Muscle layer of duodenum (tissue), 2 donors: ENCODE data around the gene SHROOM3.

ENCODE experiments used
- H3K27ac ChIP-seq: one replicate; pipeline ENCODE4 v1.7.0; 2013; ENCODE audit warnings: mild to moderate bottlenecking, low read length
- H3K27me3 ChIP-seq: one replicate; pipeline ENCODE4 v1.7.0; 2013; ENCODE audit warnings: low read depth, mild to moderate bottlenecking, control low read depth, low read length
- H3K36me3 ChIP-seq, 2 donors: one replicate each; pipeline ENCODE4 v1.7.0; 2013; ENCODE audit warnings: low read length in 2 of 2, control low read depth in 1 of 2, mild to moderate bottlenecking in 1 of 2; ENCODE audit not compliant: insufficient read depth in 2 of 2, control insufficient read depth in 1 of 2
- H3K4me1 ChIP-seq, 2 donors: one replicate each; pipeline ENCODE4 v1.7.0; 2013; ENCODE audit warnings: low read length in 2 of 2, mild to moderate bottlenecking in 2 of 2, control low read depth in 1 of 2, moderate library complexity in 1 of 2; ENCODE audit not compliant: insufficient read depth in 2 of 2, control insufficient read depth in 1 of 2
- H3K4me3 ChIP-seq, 2 donors: one replicate each; pipeline ENCODE4 v1.7.0; 2013; ENCODE audit warnings: low read length in 2 of 2, low read depth in 1 of 2, mild to moderate bottlenecking in 1 of 2
- H3K9me3 ChIP-seq, 2 donors: one replicate each; pipeline ENCODE4 v1.7.0; 2013; ENCODE audit warnings: low read length in 2 of 2, control low read depth in 1 of 2, mild to moderate bottlenecking in 1 of 2; ENCODE audit not compliant: control insufficient read depth in 1 of 2
- donor health status: healthy.

Gene SHROOM3

DNA sequence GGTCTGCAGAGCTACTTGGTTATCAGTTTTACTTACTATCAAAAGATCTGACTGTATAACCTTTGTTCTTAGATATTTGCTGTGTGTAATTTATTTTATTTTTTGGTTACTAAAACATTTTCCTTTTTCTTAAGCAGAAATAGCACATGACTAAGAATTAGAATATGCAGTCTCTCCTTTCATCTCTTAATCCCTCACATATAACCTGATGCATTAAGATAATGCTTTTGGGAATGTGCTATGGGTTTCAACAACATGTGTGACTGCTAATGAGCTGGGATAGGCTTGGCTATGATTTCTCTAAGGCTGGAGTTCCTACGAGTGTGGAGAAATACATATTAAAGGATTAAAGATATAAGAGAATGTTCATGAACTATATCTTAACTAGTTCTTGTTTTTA is 41.5 kb downstream of the SHROOM3 start:
- Histone ChIP-seq H3K4me3 (no peak overlapping the region), H3K27me3 (no peaks in the 10 kb centered on the region)

DNA sequence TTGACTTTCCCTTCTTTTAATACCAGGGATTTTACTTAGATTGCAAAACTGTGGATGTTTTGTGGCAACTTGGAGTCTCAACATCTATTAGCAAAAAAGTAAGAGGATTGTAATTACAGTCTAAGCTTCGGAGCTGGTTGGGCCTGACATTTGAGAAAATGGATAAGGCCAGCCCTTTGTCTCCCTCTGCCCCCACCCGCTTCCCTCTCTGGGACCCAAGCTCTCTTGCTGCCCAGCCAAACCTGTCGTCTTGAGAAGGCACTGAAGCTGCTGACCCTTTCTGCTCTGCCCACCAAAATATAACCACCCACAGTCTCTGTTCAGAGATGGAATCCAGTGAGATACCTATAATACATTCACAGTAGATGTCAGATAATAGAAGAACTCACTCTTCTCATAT is 49.6 kb downstream of the SHROOM3 start:
- H3K36me3 ChIP-seq: no peaks in the 10 kb centered on the region
- no peaks in the 10 kb centered on the region for H3K27me3 ChIP-seq
- no peaks in the 10 kb centered on the region for H3K4me1 ChIP-seq
- H3K27ac ChIP-seq: no peak overlapping the region
- H3K9me3 ChIP-seq: peaks cover 0 to 2% of the 10 kb centered on the region in 2 donors
- no peak overlapping the region for H3K4me3 ChIP-seq

More for the DNA sequence above, 41.5 kb downstream of the SHROOM3 start:
- Histone ChIP-seq H3K9me3 (no peaks in the 10 kb centered on the region), H3K4me1 (no peaks in the 10 kb centered on the region), H3K27ac (no peak overlapping the region), H3K36me3 (no peaks in the 10 kb centered on the region)

DNA sequence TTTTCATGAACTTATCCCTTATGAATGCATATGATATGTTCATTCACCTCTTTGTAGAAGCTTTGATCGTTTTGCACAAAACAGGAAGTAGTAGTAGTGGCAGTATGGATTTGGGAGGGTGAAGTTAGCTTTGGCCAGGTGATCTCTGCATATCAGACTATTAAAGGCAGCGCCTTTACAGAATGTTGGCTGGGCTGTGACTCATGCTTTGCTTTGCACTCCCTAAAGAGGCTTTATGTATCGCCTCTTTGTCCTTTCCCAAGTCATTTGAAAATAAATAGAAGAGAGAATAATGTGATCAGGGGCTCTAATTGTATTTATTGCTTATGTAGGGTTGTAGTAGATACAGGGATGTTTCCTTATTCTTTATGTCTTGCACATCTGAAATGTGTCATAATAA is 50.4 kb downstream of the SHROOM3 start:
- H3K27ac ChIP-seq: no peak overlapping the region
- H3K4me3 ChIP-seq: no peak overlapping the region
- H3K9me3 ChIP-seq: peaks cover 0 to 2% of the 10 kb centered on the region in 2 donors
- H3K27me3 ChIP-seq: no peaks in the 10 kb centered on the region
- H3K4me1 ChIP-seq: no peaks in the 10 kb centered on the region
- no peaks in the 10 kb centered on the region for H3K36me3 ChIP-seq

- H3K27me3 ChIP-seq: no peaks in the 10 kb centered on the region
- H3K4me3 ChIP-seq: no peak overlapping the region
- H3K27ac ChIP-seq: no peak overlapping the region
- no peaks in the 10 kb centered on the region for H3K36me3 ChIP-seq
- H3K9me3 ChIP-seq: peaks cover 0 to 2% of the 10 kb centered on the region in 2 donors
- H3K4me1 ChIP-seq: no peaks in the 10 kb centered on the region
These were observed 51.7 kb downstream of the SHROOM3 start for GRCh38 chr4:76486588-76487276.

DNA sequence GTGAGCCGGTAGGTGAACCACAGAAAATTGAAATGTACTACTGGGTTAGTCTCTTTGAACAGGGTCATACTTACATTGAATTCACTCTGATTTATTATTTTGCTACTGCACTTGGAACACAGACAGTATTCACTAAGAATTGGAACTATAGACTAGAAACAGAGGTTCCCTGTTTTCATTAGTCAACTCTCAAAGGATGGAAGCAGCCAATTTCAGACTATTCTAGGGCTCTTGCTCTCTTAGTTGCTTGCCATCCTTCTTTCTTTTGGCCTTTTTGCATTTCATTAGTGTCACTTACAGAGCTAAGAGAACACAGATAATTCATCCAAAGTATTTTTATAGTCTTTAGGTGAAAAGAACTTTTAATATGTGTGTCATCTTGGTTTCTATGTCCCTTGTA is 52.6 kb downstream of the SHROOM3 start:
- no peaks in the 10 kb centered on the region for H3K9me3 ChIP-seq
- no peaks in the 10 kb centered on the region for H3K36me3 ChIP-seq
- H3K27me3 ChIP-seq: no peaks in the 10 kb centered on the region
- H3K4me1 ChIP-seq: no peaks in the 10 kb centered on the region
- no peak overlapping the region for H3K4me3 ChIP-seq
- no peak overlapping the region for H3K27ac ChIP-seq

DNA sequence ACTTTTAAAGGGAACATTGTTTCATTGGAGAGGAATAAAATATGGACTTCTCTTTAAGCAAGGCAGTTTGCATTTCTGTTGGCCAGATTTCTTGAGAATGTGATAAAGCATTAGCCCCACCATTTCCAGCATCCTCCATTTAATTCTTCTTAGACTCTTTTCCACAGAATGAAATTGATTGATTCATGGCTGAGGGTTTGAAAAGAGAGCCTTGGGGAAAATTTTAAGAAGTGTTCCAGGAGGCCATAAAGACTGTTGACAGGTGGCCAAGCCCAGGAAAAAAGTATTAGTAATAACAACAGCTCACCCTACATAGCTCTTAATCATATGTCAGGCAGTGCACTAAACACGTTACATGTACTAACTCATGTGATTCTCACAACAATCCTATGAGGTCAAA is 53.4 kb downstream of the SHROOM3 start:
- no peaks in the 10 kb centered on the region for H3K4me1 ChIP-seq
- H3K27ac ChIP-seq: no peak overlapping the region
- no peaks in the 10 kb centered on the region for H3K27me3 ChIP-seq
- H3K36me3 ChIP-seq: no peaks in the 10 kb centered on the region
- no peak overlapping the region for H3K4me3 ChIP-seq
- no peaks in the 10 kb centered on the region for H3K9me3 ChIP-seq

DNA sequence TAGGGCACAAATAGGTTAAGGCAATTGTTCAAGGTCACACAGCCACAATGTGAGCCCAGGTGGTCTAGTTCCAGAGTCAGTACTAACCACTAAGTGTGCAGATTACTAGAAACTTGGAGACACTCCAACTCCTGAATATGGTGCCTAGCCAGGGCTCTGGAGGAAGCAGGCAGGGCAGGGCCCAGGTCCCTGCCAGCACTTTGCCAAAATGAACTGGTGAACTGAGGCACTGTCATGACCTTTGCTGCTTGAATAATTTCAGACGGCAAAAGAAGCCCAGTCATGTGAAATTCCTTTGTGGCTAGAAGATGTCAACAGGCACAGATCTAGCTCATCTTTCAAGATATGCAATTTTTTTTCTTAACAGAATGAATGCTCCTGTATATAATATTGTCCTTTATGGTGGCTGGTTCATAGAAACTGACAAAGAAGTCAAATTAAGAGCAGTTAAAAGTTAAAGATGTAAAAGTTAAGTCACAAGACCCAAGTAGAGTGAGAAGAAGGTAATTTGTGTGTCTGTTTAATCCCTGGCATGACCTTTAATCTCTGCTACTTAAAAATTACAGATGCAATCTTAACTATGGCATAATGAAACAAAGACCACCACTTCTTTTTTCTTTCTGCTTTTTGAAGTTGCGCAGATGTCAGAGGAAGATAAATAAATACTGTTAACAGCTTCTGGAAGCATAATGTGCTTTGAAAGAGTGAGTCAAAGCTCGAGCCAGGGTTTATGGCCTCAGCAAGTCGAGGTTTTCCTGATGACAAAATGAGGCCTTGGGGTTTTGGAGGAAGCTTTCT is 54.1 kb downstream of the SHROOM3 start:
- Histone ChIP-seq H3K4me3 (no peak overlapping the region), H3K4me1 (no peaks in the 10 kb centered on the region), H3K9me3 (no peaks in the 10 kb centered on the region), H3K27ac (no peak overlapping the region), H3K27me3 (no peaks in the 10 kb centered on the region), H3K36me3 (no peaks in the 10 kb centered on the region)

- no peaks in the 10 kb centered on the region for H3K27me3 ChIP-seq
- H3K9me3 ChIP-seq: no peaks in the 10 kb centered on the region
- H3K36me3 ChIP-seq: no peaks in the 10 kb centered on the region
- H3K4me3 ChIP-seq: no peak overlapping the region
- H3K4me1 ChIP-seq: no peaks in the 10 kb centered on the region
- no peak overlapping the region for H3K27ac ChIP-seq
These were observed 54.7 kb downstream of the SHROOM3 start for GRCh38 chr4:76489686-76490161.

- Histone ChIP-seq H3K4me1 (no peaks in the 10 kb centered on the region), H3K36me3 (no peaks in the 10 kb centered on the region), H3K4me3 (no peak overlapping the region), H3K27me3 (no peaks in the 10 kb centered on the region), H3K27ac (no peak overlapping the region), H3K9me3 (no peaks in the 10 kb centered on the region)
These were observed 57.0 kb downstream of the SHROOM3 start for GRCh38 chr4:76492055-76492454.

DNA sequence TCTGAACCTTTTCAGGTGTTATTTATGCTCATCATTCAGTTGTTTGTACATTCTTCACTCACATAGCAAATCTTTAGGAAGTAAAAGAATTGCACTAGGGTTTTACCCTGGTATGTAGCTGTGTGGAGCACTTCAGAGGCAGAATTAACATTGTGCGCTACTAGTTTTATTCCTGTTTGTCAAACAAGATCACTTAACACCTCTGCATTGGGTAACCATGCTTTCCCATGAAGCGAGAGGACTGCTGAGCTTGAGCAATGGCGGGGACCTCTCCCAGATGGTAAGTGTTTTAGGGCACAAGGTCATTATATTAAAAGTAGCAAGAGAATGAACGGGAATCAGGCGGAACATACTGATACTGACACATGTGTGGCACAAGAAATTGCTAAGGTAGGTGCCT is 59.2 kb downstream of the SHROOM3 start:
- H3K4me1 ChIP-seq: no peaks in the 10 kb centered on the region
- no peak overlapping the region for H3K27ac ChIP-seq
- H3K4me3 ChIP-seq: no peak overlapping the region
- H3K27me3 ChIP-seq: no peaks in the 10 kb centered on the region
- no peaks in the 10 kb centered on the region for H3K9me3 ChIP-seq
- no peaks in the 10 kb centered on the region for H3K36me3 ChIP-seq

GRCh38 chr4:76494871-76495590 is 60.0 kb downstream of the SHROOM3 start:
- no peaks in the 10 kb centered on the region for H3K9me3 ChIP-seq
- H3K36me3 ChIP-seq: no peaks in the 10 kb centered on the region
- H3K4me1 ChIP-seq: no peaks in the 10 kb centered on the region
- H3K27ac ChIP-seq: no peak overlapping the region
- no peak overlapping the region for H3K4me3 ChIP-seq
- no peaks in the 10 kb centered on the region for H3K27me3 ChIP-seq
